OCI-LY3 (cell line): ENCODE results near the gene NR6A1.

Experiments used
- EZH2phosphoT487 ChIP-seq: fragments of 200-600 bp; shearing (Covaris generic); IDR thresholded peaks from 2 replicates; pipeline ENCODE4 v1.6.1; 2018; ENCODE audit warnings: antibody characterized with exemption, mixed run types, low read depth
- TF ChIP-seq, protein P1 (sequence below): fragments of 200-600, 300-600 bp; sonication (generic); IDR thresholded peaks from 2 replicates; pipeline ENCODE4 v1.5.1; 2014; ENCODE audit warnings: antibody characterized with exemption, low read length, low read depth

DNA sequence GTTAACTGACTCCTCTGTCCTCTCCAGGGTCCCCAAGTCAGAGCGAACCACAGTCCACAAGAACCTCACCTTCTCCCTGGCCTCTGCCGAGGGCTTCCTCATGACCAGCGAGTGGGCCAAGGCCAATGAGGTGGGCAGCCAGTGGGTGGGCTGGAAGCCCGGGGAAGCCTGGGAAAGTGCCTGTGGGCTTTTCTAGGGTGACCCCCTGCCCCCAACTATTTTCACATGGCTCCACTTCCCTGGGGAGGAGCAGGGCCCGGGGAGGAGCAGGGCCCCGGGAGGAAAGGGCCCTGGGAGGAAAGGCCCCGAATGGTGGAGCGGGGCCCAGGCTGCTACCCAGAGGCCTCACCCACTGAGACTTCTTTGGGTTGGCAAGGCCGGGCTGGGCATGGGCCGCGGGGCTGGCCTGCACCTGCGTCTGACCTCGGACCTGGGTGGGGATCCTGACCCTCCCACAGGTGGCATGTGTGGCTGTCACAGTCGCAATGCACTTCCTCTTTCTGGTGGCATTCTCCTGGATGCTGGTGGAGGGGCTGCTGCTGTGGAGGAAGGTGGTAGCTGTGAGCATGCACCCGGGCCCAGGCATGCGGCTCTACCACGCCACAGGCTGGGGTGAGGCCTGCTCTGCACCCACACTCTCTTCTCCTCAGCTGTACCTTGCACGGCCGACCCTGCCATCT lies 302.9 kb downstream of the NR6A1 start:
- TF ChIP-seq, protein P1, sequence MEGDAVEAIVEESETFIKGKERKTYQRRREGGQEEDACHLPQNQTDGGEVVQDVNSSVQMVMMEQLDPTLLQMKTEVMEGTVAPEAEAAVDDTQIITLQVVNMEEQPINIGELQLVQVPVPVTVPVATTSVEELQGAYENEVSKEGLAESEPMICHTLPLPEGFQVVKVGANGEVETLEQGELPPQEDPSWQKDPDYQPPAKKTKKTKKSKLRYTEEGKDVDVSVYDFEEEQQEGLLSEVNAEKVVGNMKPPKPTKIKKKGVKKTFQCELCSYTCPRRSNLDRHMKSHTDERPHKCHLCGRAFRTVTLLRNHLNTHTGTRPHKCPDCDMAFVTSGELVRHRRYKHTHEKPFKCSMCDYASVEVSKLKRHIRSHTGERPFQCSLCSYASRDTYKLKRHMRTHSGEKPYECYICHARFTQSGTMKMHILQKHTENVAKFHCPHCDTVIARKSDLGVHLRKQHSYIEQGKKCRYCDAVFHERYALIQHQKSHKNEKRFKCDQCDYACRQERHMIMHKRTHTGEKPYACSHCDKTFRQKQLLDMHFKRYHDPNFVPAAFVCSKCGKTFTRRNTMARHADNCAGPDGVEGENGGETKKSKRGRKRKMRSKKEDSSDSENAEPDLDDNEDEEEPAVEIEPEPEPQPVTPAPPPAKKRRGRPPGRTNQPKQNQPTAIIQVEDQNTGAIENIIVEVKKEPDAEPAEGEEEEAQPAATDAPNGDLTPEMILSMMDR, result no peak
- TF ChIP-seq EZH2phosphoT487, result no peak
